Ectodermal cell (in vitro differentiated cells): ENCODE results near the gene POU2F1.

Experiments
- H3K27ac ChIP-seq: 2 replicates; pipeline ENCODE4 v1.7.0; 2013; ENCODE audit warnings: mild to moderate bottlenecking, low read depth, low read length; ENCODE audit not compliant: insufficient read depth, poor library complexity, severe bottlenecking
- H3K27me3 ChIP-seq: 2 replicates; pipeline ENCODE4 v1.7.0; 2013; ENCODE audit warnings: mild to moderate bottlenecking, low read length; ENCODE audit not compliant: insufficient read depth, control insufficient read depth, poor library complexity, severe bottlenecking
- H3K36me3 ChIP-seq: one replicate; pipeline ENCODE4 v1.7.0; 2013; ENCODE audit warnings: low read length; ENCODE audit not compliant: control insufficient read depth, insufficient read depth
- H3K4me1 ChIP-seq: one replicate; pipeline ENCODE4 v1.7.0; 2013; ENCODE audit warnings: low read length; ENCODE audit not compliant: control insufficient read depth, insufficient read depth
- H3K4me3 ChIP-seq: 2 replicates; pipeline ENCODE4 v1.7.0; 2013; ENCODE audit warnings: low read depth, low read length, control low read depth; ENCODE audit not compliant: insufficient read depth
- H3K9me3 ChIP-seq: 2 replicates; pipeline ENCODE4 v1.7.0; 2013; ENCODE audit warnings: mild to moderate bottlenecking, low read length, moderate library complexity; ENCODE audit not compliant: control insufficient read depth
- WGBS, 2 experiments: methylation state at CpG; one replicate each; pipeline ENCODE4 v1.1.7; 2013; ENCODE audit warnings: missing lambda C conversion rate in 2 of 2; 5-methylcytosine and 5-hydroxymethylcytosine counted together

Gene POU2F1

DNA sequence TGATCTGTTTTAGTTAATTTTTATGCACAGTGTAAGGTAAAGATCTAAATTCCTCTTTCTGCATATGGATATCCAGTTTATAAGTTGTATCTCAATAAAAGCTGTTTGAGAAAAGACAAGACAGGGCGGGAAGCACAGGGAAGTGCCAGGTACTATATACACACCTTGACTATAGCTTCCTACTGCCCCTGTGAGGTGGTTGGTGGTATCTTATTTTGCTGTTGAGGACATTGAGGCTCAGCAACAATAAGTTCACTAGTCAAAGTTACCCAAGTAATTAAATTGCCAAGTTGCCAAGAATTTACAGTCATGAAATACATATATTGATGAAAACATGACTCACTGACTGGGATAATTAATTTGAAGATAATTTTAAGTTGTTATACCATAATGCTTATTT, 188.5 kb downstream of the POU2F1 start:
- Histone ChIP-seq H3K27ac (no peak overlapping the region), H3K27me3 (no peaks in the 10 kb centered on the region), H3K9me3 (no peaks in the 10 kb centered on the region), H3K36me3 (peaks cover 7% of the 10 kb centered on the region), H3K4me1 (no peaks in the 10 kb centered on the region), H3K4me3 (no peak overlapping the region)
- 89% methylated on average over 1 of the region's 1 CpG; no CpG with 5 or more reads in 1 of the 2 experiments for WGBS, 2 experiments

DNA sequence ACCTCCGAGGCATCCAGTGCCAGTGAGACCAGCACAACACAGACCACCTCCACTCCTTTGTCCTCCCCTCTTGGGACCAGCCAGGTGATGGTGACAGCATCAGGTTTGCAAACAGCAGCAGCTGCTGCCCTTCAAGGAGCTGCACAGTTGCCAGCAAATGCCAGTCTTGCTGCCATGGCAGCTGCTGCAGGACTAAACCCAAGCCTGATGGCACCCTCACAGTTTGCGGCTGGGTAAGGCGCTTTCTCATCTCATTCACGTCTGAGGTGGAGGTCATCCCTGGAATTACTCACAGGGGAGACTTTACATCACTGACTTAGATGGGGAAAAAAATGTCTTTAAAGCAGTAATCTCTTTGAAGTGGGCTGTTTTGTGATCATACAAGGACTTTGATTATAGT, 191.4 kb downstream of the POU2F1 start:
- H3K36me3 ChIP-seq, result peaks cover 10% of the 10 kb centered on the region
- no peaks in the 10 kb centered on the region for H3K9me3 ChIP-seq
- no peaks in the 10 kb centered on the region for H3K27me3 ChIP-seq
- no peak overlapping the region for H3K27ac ChIP-seq
- WGBS, 2 experiments, result 92 to 95% methylated on average over 4 of the region's 4 CpGs
- no peak overlapping the region for H3K4me3 ChIP-seq
- H3K4me1 ChIP-seq, result peaks cover 10% of the 10 kb centered on the region

GRCh38 chr1:167412920-167413319, 192.2 kb downstream of the POU2F1 start:
- Histone ChIP-seq H3K36me3 (peaks cover 10% of the 10 kb centered on the region), H3K27ac (no peak overlapping the region), H3K4me1 (peaks cover 16% of the 10 kb centered on the region), H3K9me3 (no peaks in the 10 kb centered on the region), H3K27me3 (no peaks in the 10 kb centered on the region), H3K4me3 (no peak overlapping the region)
- WGBS, 2 experiments, result 91 to 94% methylated on average over 5 of the region's 5 CpGs

DNA sequence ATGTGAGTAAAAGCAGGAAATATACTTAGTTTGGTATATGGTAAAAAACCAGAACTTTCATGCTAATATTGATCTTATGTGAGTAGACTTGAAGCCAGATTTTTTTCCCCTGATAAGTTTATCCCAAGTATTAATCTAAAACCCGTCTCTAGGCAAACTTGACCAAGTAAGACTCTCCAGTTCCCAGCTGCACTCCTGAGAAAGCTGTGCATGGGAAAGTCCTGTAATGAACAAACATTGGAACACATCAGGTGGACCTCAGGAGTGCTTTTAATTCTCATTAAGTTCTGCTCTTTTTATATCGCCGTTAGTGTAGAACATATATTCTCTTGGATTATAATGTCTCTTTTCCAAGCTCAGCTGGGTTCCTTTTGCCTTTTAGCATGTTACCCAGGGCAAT, 192.6 kb downstream of the POU2F1 start:
- no peaks in the 10 kb centered on the region for H3K27me3 ChIP-seq
- 93 to 97% methylated on average over 3 of the region's 3 CpGs for WGBS, 2 experiments
- H3K27ac ChIP-seq, result no peak overlapping the region
- peaks cover 10% of the 10 kb centered on the region for H3K36me3 ChIP-seq
- H3K4me3 ChIP-seq, result no peak overlapping the region
- H3K9me3 ChIP-seq, result no peaks in the 10 kb centered on the region
- H3K4me1 ChIP-seq, result peaks cover 16% of the 10 kb centered on the region

DNA sequence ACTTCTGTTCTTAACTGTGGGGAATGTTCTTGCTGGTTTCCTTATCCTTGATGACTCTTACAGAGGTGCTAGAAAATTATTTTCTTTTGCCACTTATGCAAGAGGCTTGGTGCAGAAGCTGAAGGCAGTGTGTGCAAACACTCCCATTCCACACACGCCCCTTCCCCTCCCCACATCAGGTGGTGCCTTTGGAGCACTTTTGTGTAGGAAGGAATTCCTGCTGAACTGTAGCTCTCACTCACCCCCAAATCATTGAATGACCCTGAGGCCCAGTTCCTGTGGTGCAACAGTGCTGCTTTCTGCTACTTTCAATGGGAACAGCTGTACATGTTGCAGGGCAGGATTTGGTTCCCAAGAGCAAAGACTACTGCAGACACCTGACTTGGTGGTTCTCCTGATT, 195.8 kb downstream of the POU2F1 start:
- WGBS, 2 experiments, result 15 to 28% methylated on average over 1 of the region's 1 CpG
- H3K4me3 ChIP-seq, result no peak overlapping the region
- peaks cover 16% of the 10 kb centered on the region for H3K4me1 ChIP-seq
- peak overlapping the region; percentile 38 for H3K27ac ChIP-seq
- no peaks in the 10 kb centered on the region for H3K9me3 ChIP-seq
- H3K27me3 ChIP-seq, result no peaks in the 10 kb centered on the region
- peaks cover 10% of the 10 kb centered on the region for H3K36me3 ChIP-seq

GRCh38 chr1:167418391-167418790, 197.7 kb downstream of the POU2F1 start:
- Histone ChIP-seq H3K9me3 (no peaks in the 10 kb centered on the region), H3K4me3 (no peak overlapping the region)

DNA sequence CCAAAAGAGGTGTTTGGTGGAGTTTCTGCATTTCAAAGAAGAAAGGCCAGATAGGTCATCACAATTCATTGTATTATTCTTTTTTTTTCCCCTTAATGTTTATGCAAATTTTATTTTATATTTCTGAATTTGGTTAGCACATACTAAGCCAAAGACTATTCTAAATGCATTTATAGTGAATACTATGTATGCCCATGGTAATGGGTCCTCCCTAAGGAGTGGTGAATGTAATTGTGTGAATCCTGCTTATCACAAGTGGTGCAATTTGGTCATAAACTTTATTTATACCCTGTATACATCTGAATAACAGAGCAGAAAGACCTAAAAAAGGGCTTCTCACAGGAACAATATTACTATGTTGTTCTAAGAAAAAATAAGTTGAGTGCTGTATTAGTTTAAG, 198.6 kb downstream of the POU2F1 start:
- H3K27me3 ChIP-seq, result no peaks in the 10 kb centered on the region
- peaks cover 16% of the 10 kb centered on the region for H3K4me1 ChIP-seq
- no peak overlapping the region for H3K27ac ChIP-seq
- H3K36me3 ChIP-seq, result peaks cover 3% of the 10 kb centered on the region
- no peak overlapping the region for H3K4me3 ChIP-seq
- no peaks in the 10 kb centered on the region for H3K9me3 ChIP-seq

More at GRCh38 chr1:167418391-167418790, 197.7 kb downstream of the POU2F1 start:
- Histone ChIP-seq H3K27ac (no peak overlapping the region), H3K27me3 (no peaks in the 10 kb centered on the region), H3K36me3 (peaks cover 4% of the 10 kb centered on the region), H3K4me1 (peaks cover 16% of the 10 kb centered on the region)

DNA sequence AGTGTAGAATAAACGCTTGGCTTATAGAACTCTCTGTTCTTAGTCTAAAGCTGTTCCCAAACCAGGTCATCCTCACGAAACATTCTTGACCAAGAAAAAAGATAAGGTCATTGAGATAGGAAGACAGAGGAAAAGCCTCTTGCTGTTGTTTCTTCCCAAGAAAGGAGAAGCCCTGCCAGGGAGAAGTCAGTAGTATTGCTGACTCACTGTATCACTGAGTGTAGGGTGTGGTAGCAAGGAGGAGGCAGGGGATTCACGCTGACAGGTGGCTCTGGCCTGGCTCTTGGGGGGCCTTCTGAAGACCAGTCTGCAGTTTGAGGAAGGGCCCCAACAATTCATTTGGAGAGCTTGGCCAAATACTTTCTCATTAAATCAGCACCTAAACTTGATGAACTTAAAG, 199.8 kb downstream of the POU2F1 start:
- Histone ChIP-seq H3K36me3 (no peaks in the 10 kb centered on the region), H3K27me3 (no peaks in the 10 kb centered on the region), H3K4me1 (peaks cover 28% of the 10 kb centered on the region), H3K27ac (no peak overlapping the region), H3K4me3 (no peak overlapping the region), H3K9me3 (no peaks in the 10 kb centered on the region)
- WGBS, 2 experiments, result 28 to 50% methylated on average over 2 to 3 of the region's 3 CpGs

DNA sequence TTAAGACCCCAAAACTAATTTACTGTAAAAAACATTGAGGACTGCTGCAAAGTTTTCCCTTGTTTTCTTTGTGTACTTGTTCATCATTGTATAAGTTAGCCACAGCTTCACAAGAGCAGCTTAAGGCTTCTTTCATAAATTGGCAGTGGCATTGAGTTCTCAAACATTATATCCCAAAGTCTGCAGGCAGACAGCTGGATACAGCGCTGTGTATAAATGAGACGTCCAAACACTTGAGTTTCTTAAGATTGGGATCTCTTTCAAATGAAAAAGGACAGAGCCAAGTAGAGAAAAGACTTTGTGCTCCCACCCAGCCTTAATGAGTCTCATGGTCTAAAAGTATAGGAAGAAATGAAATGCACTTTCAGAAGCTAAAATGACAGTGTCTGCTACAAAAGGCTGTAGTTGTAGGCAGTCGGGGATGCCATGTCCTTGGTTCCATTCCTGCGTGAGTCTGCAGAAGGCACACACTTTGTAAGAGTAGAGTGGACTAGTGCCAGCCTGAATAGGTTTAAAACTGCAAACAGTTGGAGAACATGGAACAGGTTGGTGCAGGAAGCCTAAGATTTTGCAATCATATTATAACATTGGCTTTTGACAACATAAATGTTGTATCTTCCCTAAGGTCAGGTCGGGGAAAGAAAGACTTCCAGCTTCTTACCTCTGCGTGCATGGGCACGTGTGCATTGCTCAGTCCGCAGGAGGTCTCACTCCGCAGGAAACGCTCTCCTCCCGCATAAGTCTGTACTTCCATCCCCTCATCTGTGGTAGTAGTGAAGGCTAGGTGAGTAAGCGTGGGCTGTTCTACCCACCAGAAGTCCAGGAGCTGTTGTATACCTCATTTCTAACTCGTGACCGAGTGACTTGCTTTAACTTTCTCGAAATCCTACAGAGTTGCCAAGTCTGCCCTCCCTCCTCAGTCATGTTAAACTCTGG, 203.3 kb downstream of the POU2F1 start:
- Histone ChIP-seq H3K9me3 (no peaks in the 10 kb centered on the region), H3K27ac (no peak overlapping the region), H3K27me3 (no peaks in the 10 kb centered on the region), H3K36me3 (no peaks in the 10 kb centered on the region), H3K4me3 (no peak overlapping the region), H3K4me1 (peaks cover 24% of the 10 kb centered on the region)
- WGBS, 2 experiments, result 79 to 86% methylated on average over 15 of the region's 15 CpGs

- Histone ChIP-seq H3K9me3 (no peaks in the 10 kb centered on the region), H3K4me1 (peaks cover 24% of the 10 kb centered on the region), H3K27me3 (no peaks in the 10 kb centered on the region), H3K4me3 (no peak overlapping the region), H3K36me3 (no peaks in the 10 kb centered on the region), H3K27ac (no peak overlapping the region)
- WGBS, 2 experiments, result 27 to 32% methylated on average over 7 of the region's 7 CpGs
Observed at GRCh38 chr1:167425482-167425881, 204.8 kb downstream of the POU2F1 start.
